Immature natural killer cell (primary cell): ENCODE data around the gene RNF167. TPM values are rescaled to one million over a fixed set of nuclear protein-coding genes. Genes with fewer than 3 reads are reported as not detected.

Experiments used
- DNase-seq, 3 donors: peaks; one replicate each; pipeline ENCODE4 v3.0.0; 2022; ENCODE audit warnings: mixed read lengths in 1 of 3
- H3K27ac Mint-ChIP-seq, 6 donors: one replicate each; pipeline ENCODE4 v1.8.0; 2020; ENCODE audit warnings: mixed read lengths in 6 of 6, mild to moderate bottlenecking in 5 of 6, inconsistent platforms in 4 of 6, moderate library complexity in 3 of 6
- H3K27me3 Mint-ChIP-seq, 3 donors: one replicate each; pipeline ENCODE4 v1.8.0; 2020 to 2021; ENCODE audit warnings: low read depth in 3 of 3, mild to moderate bottlenecking in 3 of 3, mixed read lengths in 3 of 3, moderate library complexity in 3 of 3, inconsistent platforms in 1 of 3
- H3K36me3 Mint-ChIP-seq, 3 donors: one replicate each; pipeline ENCODE4 v1.8.0; 2020; ENCODE audit warnings: mixed read lengths in 3 of 3, inconsistent platforms in 2 of 3, mild to moderate bottlenecking in 2 of 3
- H3K4me1 Mint-ChIP-seq, 2 donors: one replicate each; pipeline ENCODE4 v1.8.0; 2020; ENCODE audit warnings: inconsistent platforms in 2 of 2, mild to moderate bottlenecking in 2 of 2, mixed read lengths in 2 of 2, moderate library complexity in 1 of 2
- H3K4me3 Mint-ChIP-seq, 5 donors: one replicate each; pipeline ENCODE4 v1.8.0; 2020; ENCODE audit warnings: mild to moderate bottlenecking in 5 of 5, mixed read lengths in 5 of 5, inconsistent platforms in 3 of 5, moderate library complexity in 3 of 5
- H3K9me3 Mint-ChIP-seq, 6 donors: one replicate each; pipeline ENCODE4 v1.8.0; 2020; ENCODE audit warnings: mild to moderate bottlenecking in 6 of 6, mixed read lengths in 6 of 6, inconsistent platforms in 4 of 6, moderate library complexity in 3 of 6
- polyA plus RNA-seq, 3 donors: library from polyadenylated mRNA; unstranded; fragments of 300-500 nt; fragmentation: Illumina TruSeq; gene quantifications; one replicate each; pipeline ENCODE4 v1.2.3, GENCODE V29; 2021

RNF167 gene
- polyA plus RNA-seq, 3 donors from 2014 or later: 62.3 to 78.2 (median 73.1) TPM

GRCh38 chr17:4947010-4947410 is 6.9 kb downstream of the RNF167 start:
- Mint-ChIP-seq H3K4me3 (peak overlapping the region; percentile 96 to 100 (median 99)), H3K36me3 (peaks cover 27 to 41% (median 35%) of the 10 kb centered on the region in 3 donors), H3K27ac (peak overlapping the region; percentile 95 to 99 (median 96)), H3K9me3 (peaks cover 0 to 2% (median 0%) of the 10 kb centered on the region in 6 donors), H3K4me1 (peaks cover 62 to 69% of the 10 kb centered on the region in 2 donors), H3K27me3 (peaks cover 22 to 51% (median 28%) of the 10 kb centered on the region in 3 donors)
- DNase-seq: peak in 1 of 3 donors; percentile 17

DNA sequence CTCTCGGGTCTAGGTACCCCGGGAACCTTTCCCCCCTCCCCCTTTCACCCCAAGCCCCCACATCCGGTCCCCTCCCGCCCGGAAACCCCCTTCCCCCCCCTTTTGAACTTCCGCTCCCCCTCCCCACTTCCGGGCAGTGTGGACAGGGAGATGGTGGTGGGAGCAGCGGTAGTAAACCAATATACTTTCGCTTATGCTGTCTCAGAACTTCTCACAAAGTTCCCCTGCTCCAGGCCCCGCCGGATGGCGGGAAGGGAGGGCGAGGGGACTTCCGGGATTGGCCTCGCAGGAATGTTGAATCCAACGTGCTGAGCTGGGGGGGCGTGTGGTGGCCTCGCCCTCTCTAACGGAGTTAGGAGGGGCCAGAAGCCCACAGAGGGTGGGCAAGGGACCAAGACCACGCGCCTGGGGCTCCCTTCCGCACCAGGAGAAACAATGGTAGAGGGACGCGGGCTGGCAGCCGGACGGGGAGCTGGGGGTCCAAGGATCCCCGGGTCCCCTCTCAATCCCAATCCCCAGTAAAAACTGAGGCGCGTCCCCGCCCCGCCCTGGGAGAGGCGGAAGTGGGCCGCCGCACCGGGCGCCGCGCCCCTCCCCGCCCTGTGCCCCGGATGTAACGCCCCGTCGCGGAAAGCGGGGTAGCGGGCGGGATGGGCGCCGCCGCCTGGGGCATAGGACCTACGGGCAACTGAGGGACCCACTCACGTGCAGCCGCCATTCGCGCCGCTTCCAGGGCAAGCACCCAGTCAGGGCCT is 7.5 kb downstream of the RNF167 start:
- Mint-ChIP-seq H3K4me1 (peaks cover 56 to 63% of the 10 kb centered on the region in 2 donors), H3K9me3 (peaks cover 0 to 2% (median 0%) of the 10 kb centered on the region in 6 donors), H3K4me3 (peak overlapping the region; percentile 96 to 100 (median 99)), H3K27ac (peak overlapping the region; percentile 92 to 99 (median 96)), H3K27me3 (peaks cover 22 to 51% (median 28%) of the 10 kb centered on the region in 3 donors), H3K36me3 (peaks cover 26 to 35% (median 33%) of the 10 kb centered on the region in 3 donors)
- peak; percentile 72 to 77 (median 74) for DNase-seq

- H3K27me3 Mint-ChIP-seq: peaks cover 21 to 48% (median 28%) of the 10 kb centered on the region in 3 donors
- peak within 1 kb of the TSS; percentile 95 to 100 (median 98) for H3K27ac Mint-ChIP-seq
- peaks cover 48 to 56% of the 10 kb centered on the region in 2 donors for H3K4me1 Mint-ChIP-seq
- H3K36me3 Mint-ChIP-seq: peaks cover 26 to 29% (median 26%) of the 10 kb centered on the region in 3 donors
- H3K4me3 Mint-ChIP-seq: peak within 1 kb of the TSS; percentile 96 to 100 (median 99)
- H3K9me3 Mint-ChIP-seq: peaks cover 0 to 2% (median 0%) of the 10 kb centered on the region in 6 donors
- peak; percentile 87 to 91 (median 90) for DNase-seq
These were observed 8.3 kb downstream of the RNF167 start, which contains the start of gene PFN1 for GRCh38 chr17:4948166-4948930. TSS of gene PFN1 (minus strand) at chr17:4948530. CDS start at chr17:4948394, 136 bp downstream.

DNA sequence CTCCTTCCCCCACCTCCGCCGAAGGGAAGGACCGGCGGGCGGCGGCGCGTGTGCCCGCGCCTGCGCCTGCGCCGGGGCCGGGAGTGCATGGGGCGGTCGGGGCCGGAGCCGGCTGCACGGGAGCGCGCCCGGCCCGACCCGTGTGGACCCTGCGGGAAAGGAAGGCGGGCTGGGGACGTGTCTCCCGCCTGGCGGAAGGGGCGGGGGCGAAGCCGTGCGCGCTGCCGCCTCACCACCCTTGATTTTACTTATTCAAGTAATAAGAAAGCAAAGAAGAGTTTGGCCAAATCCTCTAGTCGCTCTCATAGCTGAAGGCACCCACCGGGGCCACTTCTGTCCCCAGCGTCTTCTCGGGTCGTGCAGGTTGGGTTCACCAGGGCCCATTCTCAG is 8.9 kb downstream of the RNF167 start:
- Mint-ChIP-seq H3K4me1 (peaks cover 42 to 51% of the 10 kb centered on the region in 2 donors), H3K36me3 (peaks cover 24 to 28% (median 24%) of the 10 kb centered on the region in 3 donors), H3K27ac (peak overlapping the region; percentile 95 to 100 (median 98)), H3K4me3 (peak overlapping the region; percentile 96 to 100 (median 99)), H3K9me3 (peaks cover 0 to 2% (median 0%) of the 10 kb centered on the region in 6 donors), H3K27me3 (peaks cover 21 to 48% (median 28%) of the 10 kb centered on the region in 3 donors)
- peak; percentile 80 to 85 (median 84) for DNase-seq

- H3K4me3 Mint-ChIP-seq: peak overlapping the region; percentile 83 to 100 (median 98)
- H3K36me3 Mint-ChIP-seq: peaks cover 18 to 23% (median 19%) of the 10 kb centered on the region in 3 donors
- H3K27ac Mint-ChIP-seq: peak overlapping the region; percentile 79 to 95 (median 92)
- peaks cover 19 to 46% (median 28%) of the 10 kb centered on the region in 3 donors for H3K27me3 Mint-ChIP-seq
- DNase-seq: peak; percentile 81 to 84 (median 81)
- H3K4me1 Mint-ChIP-seq: peaks cover 37 to 46% of the 10 kb centered on the region in 2 donors
- peaks cover 0 to 2% (median 0%) of the 10 kb centered on the region in 6 donors for H3K9me3 Mint-ChIP-seq
These were observed 9.4 kb downstream of the RNF167 start for GRCh38 chr17:4949321-4950074.

DNA sequence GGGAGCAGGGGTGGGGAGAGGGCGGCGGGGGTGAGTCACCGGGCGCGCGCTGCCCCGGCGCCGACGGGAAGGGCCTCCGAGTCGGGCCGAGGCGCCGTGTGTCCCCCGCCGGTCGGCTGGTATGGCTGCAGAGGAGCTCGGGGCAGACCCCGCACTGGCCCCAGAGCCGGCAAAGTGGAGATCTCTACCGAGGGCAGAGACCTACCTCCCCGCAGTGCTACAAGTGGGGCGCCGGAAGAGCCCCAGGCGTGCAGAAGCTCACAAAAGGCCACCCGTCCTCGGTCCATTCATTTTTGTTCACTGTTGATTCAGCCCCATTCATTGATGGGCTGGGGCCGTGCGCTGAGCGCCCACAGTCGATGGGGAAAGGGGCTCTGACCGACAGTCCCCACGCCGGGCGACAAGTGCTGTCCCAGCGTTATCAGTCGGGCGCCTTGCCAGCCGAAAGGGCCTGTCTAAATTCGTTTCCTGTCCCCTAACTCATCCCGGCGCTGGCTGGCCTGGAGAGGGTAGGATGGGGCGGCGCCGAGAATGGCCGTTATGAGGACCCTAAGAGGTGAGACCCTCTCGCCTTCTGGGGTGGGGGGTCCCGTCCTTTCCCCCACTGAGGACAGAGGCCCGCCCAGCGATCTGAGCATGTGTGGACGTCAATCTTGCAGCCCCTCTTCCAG is 10.1 kb downstream of the RNF167 start:
- Mint-ChIP-seq H3K9me3 (peaks cover 0 to 2% (median 0%) of the 10 kb centered on the region in 6 donors), H3K4me1 (peaks cover 30 to 39% of the 10 kb centered on the region in 2 donors), H3K4me3 (peak overlapping the region; percentile 84 to 88 (median 87)), H3K36me3 (peaks cover 14 to 16% (median 16%) of the 10 kb centered on the region in 3 donors), H3K27ac (peak overlapping the region; percentile 89 to 96 (median 92)), H3K27me3 (peaks cover 19 to 40% (median 26%) of the 10 kb centered on the region in 3 donors)
- DNase-seq: peak in 1 of 3 donors; percentile 59

DNA sequence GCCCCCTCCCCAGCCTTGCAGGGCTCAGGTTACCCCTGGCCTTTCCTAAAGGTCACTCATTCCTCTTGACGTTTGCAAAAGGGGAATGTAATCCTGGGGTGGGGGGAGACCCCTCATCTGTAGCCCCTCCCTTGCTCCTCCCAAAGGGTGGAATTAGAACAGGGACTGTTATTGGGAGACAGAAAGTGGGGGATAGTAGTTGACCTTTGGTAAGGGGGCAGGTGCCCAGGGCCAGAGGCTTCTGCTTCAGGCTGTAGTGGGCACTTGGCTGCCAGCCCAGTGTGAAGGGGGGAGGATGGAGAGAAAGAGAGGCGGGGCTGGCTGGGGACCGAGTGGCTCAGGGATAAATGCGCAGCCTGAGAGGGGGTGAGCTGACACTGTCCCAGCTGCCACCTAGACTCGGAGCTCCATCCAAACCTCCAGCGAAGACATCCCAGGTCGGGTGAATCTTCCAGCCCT is 10.7 kb downstream of the RNF167 start, which contains the start of gene ENO3:
ENO3 (plus strand) TSS at position 374 of the 459 bp plus-strand sequence. CDS start 711 bp downstream, outside the sequence.
- peaks cover 24 to 34% of the 10 kb centered on the region in 2 donors for H3K4me1 Mint-ChIP-seq
- H3K4me3 Mint-ChIP-seq: peak within 1 kb of the TSS; percentile 84 to 88 (median 87)
- peak within 1 kb of the TSS; percentile 89 to 96 (median 92) for H3K27ac Mint-ChIP-seq
- peaks cover 10 to 11% (median 11%) of the 10 kb centered on the region in 3 donors for H3K36me3 Mint-ChIP-seq
- H3K9me3 Mint-ChIP-seq: peaks cover 0 to 2% (median 0%) of the 10 kb centered on the region in 6 donors
- peaks cover 17 to 34% (median 22%) of the 10 kb centered on the region in 3 donors for H3K27me3 Mint-ChIP-seq
- no peak for DNase-seq

GRCh38 chr17:4951486-4951885 is 11.4 kb downstream of the RNF167 start:
- H3K4me3 Mint-ChIP-seq: peak overlapping the region in 4 of 5 donors; percentile 49 to 88 (median 82)
- H3K4me1 Mint-ChIP-seq: peaks cover 19 to 27% of the 10 kb centered on the region in 2 donors
- H3K9me3 Mint-ChIP-seq: peaks cover 0 to 2% (median 0%) of the 10 kb centered on the region in 6 donors
- H3K27me3 Mint-ChIP-seq: peaks cover 16 to 27% (median 19%) of the 10 kb centered on the region in 3 donors
- H3K27ac Mint-ChIP-seq: peak overlapping the region in 3 of 6 donors; percentile 89 to 96 (median 89)
- H3K36me3 Mint-ChIP-seq: peaks cover 5 to 6% (median 6%) of the 10 kb centered on the region in 3 donors
- DNase-seq: no peak

- Mint-ChIP-seq H3K27ac (no peak overlapping the region), H3K9me3 (peaks cover 0 to 1% (median 0%) of the 10 kb centered on the region in 6 donors), H3K27me3 (peaks cover 6 to 12% (median 7%) of the 10 kb centered on the region in 3 donors), H3K4me1 (peaks cover 13 to 21% of the 10 kb centered on the region in 2 donors), H3K4me3 (no peak overlapping the region), H3K36me3 (no peaks in the 10 kb centered on the region)
- no peak for DNase-seq
These were observed 13.4 kb downstream of the RNF167 start for GRCh38 chr17:4953451-4953961.

GRCh38 chr17:4955091-4955490 is 15.0 kb downstream of the RNF167 start:
- peaks cover 12 to 17% of the 10 kb centered on the region in 2 donors for H3K4me1 Mint-ChIP-seq
- H3K27ac Mint-ChIP-seq: no peak overlapping the region
- no peak overlapping the region for H3K4me3 Mint-ChIP-seq
- no peak for DNase-seq
- no peaks in the 10 kb centered on the region for H3K9me3 Mint-ChIP-seq
- no peaks in the 10 kb centered on the region for H3K36me3 Mint-ChIP-seq
- peaks cover 2 to 4% (median 2%) of the 10 kb centered on the region in 3 donors for H3K27me3 Mint-ChIP-seq

GRCh38 chr17:4956493-4957061 is 16.5 kb downstream of the RNF167 start:
- no peaks in the 10 kb centered on the region for H3K9me3 Mint-ChIP-seq
- no peak overlapping the region for H3K27ac Mint-ChIP-seq
- H3K4me3 Mint-ChIP-seq: no peak overlapping the region
- H3K27me3 Mint-ChIP-seq: no peaks in the 10 kb centered on the region
- DNase-seq: peak; percentile 30 to 36 (median 35)
- peaks cover 0 to 9% (median 8%) of the 10 kb centered on the region in 3 donors for H3K36me3 Mint-ChIP-seq
- H3K4me1 Mint-ChIP-seq: peaks cover 0 to 4% of the 10 kb centered on the region in 2 donors
